Adrenal gland (tissue), 12 donors: ENCODE measurements around the gene EFCAB8. TPM values are rescaled to one million over a fixed set of nuclear protein-coding genes. Genes with fewer than 3 reads are reported as not detected.

Experiments
- DNase-seq, 7 donors: peaks; one replicate each; pipeline ENCODE4 v3.0.0-alpha.2; 2019 to 2020
- H3K27ac ChIP-seq, 5 donors: fragments of 200-600 bp; sonication (generic) in 4 of 5; 1 replicate in 3 of 5; 2 replicates in 2 of 5; pipeline versions ENCODE4 v1.5.1 to v1.8.0; 2016 to 2020; ENCODE audit warnings: mild to moderate bottlenecking in 1 of 5
- H3K27me3 ChIP-seq: fragments of 200-600 bp; 2 replicates; pipeline ENCODE4 v1.8.0; 2021
- H3K36me3 ChIP-seq, 2 donors: fragments of 200-600 bp; replicated peaks in 1 of 2; 1 replicate in 1 of 2; 2 replicates in 1 of 2; pipeline versions ENCODE4 v1.5.1 to v1.8.0; 2018 to 2022
- H3K4me1 ChIP-seq, 2 donors: fragments of 200-600 bp; replicated peaks in 1 of 2; 1 replicate in 1 of 2; 2 replicates in 1 of 2; pipeline versions ENCODE4 v1.5.1 to v1.8.0; 2018 to 2021
- H3K4me3 ChIP-seq, 4 donors: fragments of 200-600 bp; sonication (generic) in 3 of 4; one replicate each; pipeline ENCODE4 v1.5.1; 2016 to 2018
- H3K9me3 ChIP-seq, 3 donors: fragments of 200-600 bp; sonication (generic) in 1 of 3; replicated peaks in 1 of 3; 1 replicate in 2 of 3; 2 replicates in 1 of 3; pipeline versions ENCODE4 v1.5.1 to v1.8.0; 2016 to 2021
- CTCF ChIP-seq, 6 experiments: fragments of 450-650 bp in 4 of 6; fragments of 200-600 bp in 2 of 6; sonication (generic) in 1 of 6; IDR thresholded peaks; 1 replicate in 5 of 6; 2 replicates in 1 of 6; pipeline versions ENCODE4 v1.5.1 to v1.8.0; 2016 to 2021; ENCODE audit warnings: antibody characterized with exemption in 6 of 6, mild to moderate bottlenecking in 2 of 6, moderate library complexity in 1 of 6
- POLR2A ChIP-seq, 2 donors: fragments of 450-650 bp; IDR thresholded peaks; one replicate each; pipeline ENCODE4 v1.6.1; 2017; ENCODE audit warnings: antibody characterized with exemption in 2 of 2, mild to moderate bottlenecking in 2 of 2, moderate library complexity in 1 of 2
- WGBS, 4 donors: extraction: QIAGEN DNeasy Blood & Tissue Kit in 2 of 4; methylation state at CpG; one replicate each; pipeline versions ENCODE4 v1.1.5 to v1.1.7; 2013 to 2017; 5-methylcytosine and 5-hydroxymethylcytosine counted together
- intact Hi-C, 2 donors: fragments of 100-400 bp; cut with DNase I; formaldehyde crosslinking; loops; one replicate each; pipeline versions ENCODE4 v1.14.1 to v1.15.0; 2022 to 2023
- polyA plus RNA-seq, 3 donors: library from polyadenylated mRNA; stranded (reverse); fragments of 200-250 nt in 2 of 3; fragments of 350-450 nt in 1 of 3; fragmentation: Illumina TruSeq in 1 of 3; extraction: RNeasy Lipid Tissue Mini Kit (QIAGEN cat#74804) in 1 of 3; gene quantifications; one replicate each; pipeline ENCODE4 v1.2.3, GENCODE V29; 2013 to 2014
- total RNA-seq, 9 donors: library from RNA; depleted of rRNA in 4 of 9; stranded (reverse); fragments of >200 nt in 4 of 9; fragments of 120-200 nt in 1 of 9; fragmentation: NEBNext Ultra II Directional in 1 of 9; extraction: Animal tissue kit (Norgen Biotek cat#: 25700) in 1 of 9; gene quantifications; one replicate each; pipeline versions ENCODE4 v1.1.0 to v1.2.4, GENCODE V29; 2013 to 2023
- donor health status: healthy with polysubstance abuse.
- donor health status: Bipolar disorder and iron deficiency.
- donor health status: DM: yes; HTN: yes; CAD: no.
- donor health status: DM: no; HTN: no; CAD: no.
- donor health status: DM: no; HTN: no; CAD: no.
- donor health status: DM: yes; HTN: yes; CAD: no.

The EFCAB8 gene
- total and polyA plus RNA-seq, 12 donors = 0.03 to 0.40 (median 0.06) TPM; not detected in 8

- no peaks in the 10 kb centered on the region for H3K27me3 ChIP-seq
- H3K4me1 ChIP-seq = no peaks in the 10 kb centered on the region
- 77 to 83% (median 80%) methylated on average over 3 of the region's 3 CpGs for WGBS, 4 donors
- no peak for TF ChIP-seq POLR2A (IDR thresholded peaks at IDR 0.05)
- TF ChIP-seq CTCF (IDR thresholded peaks at IDR 0.05) = no peak
- intact Hi-C loops = no loop called here
- no peak for DNase-seq
- no peaks in the 10 kb centered on the region for H3K36me3 ChIP-seq
- H3K9me3 ChIP-seq = no peaks in the 10 kb centered on the region
- H3K4me3 ChIP-seq = no peak overlapping the region
- H3K27ac ChIP-seq = no peak overlapping the region
Observed at GRCh38 chr20:32929162-32929561, 70.4 kb downstream of the EFCAB8 start.

GRCh38 chr20:32930181-32930580 is 71.5 kb downstream of the EFCAB8 start:
- Histone ChIP-seq H3K27ac (no peak overlapping the region), H3K36me3 (no peaks in the 10 kb centered on the region), H3K9me3 (no peaks in the 10 kb centered on the region), H3K4me1 (no peaks in the 10 kb centered on the region), H3K27me3 (no peaks in the 10 kb centered on the region), H3K4me3 (no peak overlapping the region)
- intact Hi-C loops = no loop called here
- DNase-seq = no peak
- 68 to 81% (median 74%) methylated on average over 5 to 10 of the region's 10 CpGs for WGBS, 4 donors
- no peak for TF ChIP-seq CTCF (IDR thresholded peaks at IDR 0.05)
- no peak for TF ChIP-seq POLR2A (IDR thresholded peaks at IDR 0.05)

- H3K27me3 ChIP-seq = no peaks in the 10 kb centered on the region
- H3K27ac ChIP-seq = no peak overlapping the region
- no peak overlapping the region for H3K4me3 ChIP-seq
- H3K4me1 ChIP-seq = no peaks in the 10 kb centered on the region
- H3K9me3 ChIP-seq = no peaks in the 10 kb centered on the region
- no peaks in the 10 kb centered on the region for H3K36me3 ChIP-seq
- no peak for DNase-seq
- intact Hi-C loops = no loop called here
- TF ChIP-seq CTCF (IDR thresholded peaks at IDR 0.05) (no peak), POLR2A (IDR thresholded peaks at IDR 0.05) (no peak)
- 63 to 81% (median 80%) methylated on average over 4 to 5 of the region's 5 CpGs for WGBS, 4 donors
Observed at GRCh38 chr20:32930701-32931100, 72.0 kb downstream of the EFCAB8 start.

- DNase-seq = no peak
- no peaks in the 10 kb centered on the region for H3K4me1 ChIP-seq
- H3K27me3 ChIP-seq = peaks cover 4% of the 10 kb centered on the region
- H3K9me3 ChIP-seq = no peaks in the 10 kb centered on the region
- TF ChIP-seq CTCF (IDR thresholded peaks at IDR 0.05) = no peak
- TF ChIP-seq POLR2A (IDR thresholded peaks at IDR 0.05) = no peak
- 47 to 64% (median 56%) methylated on average over 4 of the region's 4 CpGs for WGBS, 4 donors
- H3K27ac ChIP-seq = no peak overlapping the region
- H3K4me3 ChIP-seq = no peak overlapping the region
- H3K36me3 ChIP-seq = no peaks in the 10 kb centered on the region
- intact Hi-C loops = no loop called here
Observed at GRCh38 chr20:32934580-32934979, 75.9 kb downstream of the EFCAB8 start.
